Effector memory CD8-positive, alpha-beta T cell (primary cell): ENCODE results near the gene FBXL20.
"Not testable (repeated sequence)": the region's sequence is repeated elsewhere in the genome, so short reads cannot be mapped to it uniquely, and the experiment has no call there.

Source experiments
- ATAC-seq: fragments of 150-1000 bp; cut with Tn5 transposase; replicated peaks from 2 replicates; pipeline ENCODE4 v1.10.0; 2021; ENCODE audit warnings: mild to moderate bottlenecking, moderate library complexity
- DNase-seq, 3 experiments: peaks; one replicate each; pipeline ENCODE4 v3.0.0; 2021
- H3K27ac Mint-ChIP-seq, 2 donors: one replicate each; pipeline ENCODE4 v1.8.0; 2022; ENCODE audit warnings: mild to moderate bottlenecking in 2 of 2, mixed read lengths in 2 of 2, moderate library complexity in 2 of 2
- H3K27me3 Mint-ChIP-seq, 2 donors: one replicate each; pipeline ENCODE4 v1.8.0; 2022; ENCODE audit warnings: mixed read lengths in 2 of 2
- H3K36me3 Mint-ChIP-seq: one replicate; pipeline ENCODE4 v1.8.0; 2022; ENCODE audit warnings: mild to moderate bottlenecking, moderate library complexity, mixed read lengths; ENCODE audit not compliant: insufficient read depth
- H3K4me1 Mint-ChIP-seq, 2 donors: one replicate each; pipeline ENCODE4 v1.8.0; 2022; ENCODE audit warnings: low read depth in 2 of 2, mixed read lengths in 2 of 2
- H3K4me3 Mint-ChIP-seq, 2 donors: one replicate each; pipeline ENCODE4 v1.8.0; 2022; ENCODE audit warnings: mild to moderate bottlenecking in 2 of 2, mixed read lengths in 2 of 2, moderate library complexity in 2 of 2
- H3K9me3 Mint-ChIP-seq, 2 donors: one replicate each; pipeline ENCODE4 v1.8.0; 2022; ENCODE audit warnings: mixed read lengths in 2 of 2
- total RNA-seq, 9 experiments: gene quantifications; one replicate each; lab custom pipeline; 2026; lab: John Stamatoyannopoulos, UW

FBXL20 gene, protein sequence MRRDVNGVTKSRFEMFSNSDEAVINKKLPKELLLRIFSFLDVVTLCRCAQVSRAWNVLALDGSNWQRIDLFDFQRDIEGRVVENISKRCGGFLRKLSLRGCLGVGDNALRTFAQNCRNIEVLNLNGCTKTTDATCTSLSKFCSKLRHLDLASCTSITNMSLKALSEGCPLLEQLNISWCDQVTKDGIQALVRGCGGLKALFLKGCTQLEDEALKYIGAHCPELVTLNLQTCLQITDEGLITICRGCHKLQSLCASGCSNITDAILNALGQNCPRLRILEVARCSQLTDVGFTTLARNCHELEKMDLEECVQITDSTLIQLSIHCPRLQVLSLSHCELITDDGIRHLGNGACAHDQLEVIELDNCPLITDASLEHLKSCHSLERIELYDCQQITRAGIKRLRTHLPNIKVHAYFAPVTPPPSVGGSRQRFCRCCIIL
- 23.5 to 99.3 (median 43.0) reads per million in 9 experiments for total RNA-seq

DNA sequence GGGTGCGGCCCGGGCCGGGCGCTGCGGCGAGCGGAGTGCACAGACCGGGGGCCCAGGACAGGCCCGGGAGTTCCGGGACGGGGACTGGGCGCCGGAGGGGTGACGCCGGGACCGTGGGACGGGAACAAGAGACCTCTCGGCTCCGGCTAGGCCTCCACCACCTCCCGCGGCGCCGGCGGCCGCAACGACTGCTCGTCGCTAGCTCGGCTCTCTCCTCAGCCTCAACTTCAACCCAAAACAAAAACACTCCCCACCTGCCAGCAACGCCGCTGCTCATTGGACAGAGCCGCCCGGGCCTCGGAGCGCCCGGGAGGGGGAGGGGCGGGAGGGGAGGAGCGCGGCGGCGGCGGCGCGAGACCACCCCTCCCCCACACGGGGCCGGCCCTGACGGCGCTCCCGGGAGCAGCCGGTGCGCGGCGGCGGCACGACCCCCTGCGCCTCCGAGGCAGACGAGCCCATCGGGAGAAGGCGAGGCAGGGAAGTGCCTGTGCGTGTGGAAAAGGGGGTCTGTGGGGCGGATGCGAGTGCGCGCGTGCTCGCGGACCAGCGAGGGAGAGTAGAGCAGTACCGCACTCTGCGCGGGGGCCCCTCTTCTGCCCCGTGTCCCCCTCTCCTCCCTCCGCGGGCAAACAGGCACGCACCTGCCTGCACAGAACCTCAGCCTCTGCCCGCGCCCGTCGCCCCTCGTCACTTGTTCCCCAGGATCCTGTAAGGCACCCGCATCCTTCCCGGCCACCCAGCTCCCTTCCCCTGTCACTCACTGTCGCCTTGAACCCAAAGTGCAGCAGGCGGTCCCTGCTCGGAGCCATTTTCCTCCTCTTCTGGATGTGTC lies at the start of gene FBXL20:
Gene FBXL20, minus strand, starts transcription at position 215 of the 832 bp plus-strand sequence. CDS start 224 bp downstream, outside the sequence.
- peaks cover 14 to 16% of the 10 kb centered on the region in 2 donors for H3K4me1 Mint-ChIP-seq
- peaks cover 16% of the 10 kb centered on the region for H3K36me3 Mint-ChIP-seq
- peak within 1 kb of the TSS; percentile 94 to 95 for H3K27ac Mint-ChIP-seq
- no peaks in the 10 kb centered on the region for H3K27me3 Mint-ChIP-seq
- peak within 1 kb of the TSS; percentile 93 to 96 for H3K4me3 Mint-ChIP-seq
- DNase-seq (peak; percentile 89 to 91 (median 91)), ATAC-seq (peak; percentile 83)
- no peaks in the 10 kb centered on the region for H3K9me3 Mint-ChIP-seq

DNA sequence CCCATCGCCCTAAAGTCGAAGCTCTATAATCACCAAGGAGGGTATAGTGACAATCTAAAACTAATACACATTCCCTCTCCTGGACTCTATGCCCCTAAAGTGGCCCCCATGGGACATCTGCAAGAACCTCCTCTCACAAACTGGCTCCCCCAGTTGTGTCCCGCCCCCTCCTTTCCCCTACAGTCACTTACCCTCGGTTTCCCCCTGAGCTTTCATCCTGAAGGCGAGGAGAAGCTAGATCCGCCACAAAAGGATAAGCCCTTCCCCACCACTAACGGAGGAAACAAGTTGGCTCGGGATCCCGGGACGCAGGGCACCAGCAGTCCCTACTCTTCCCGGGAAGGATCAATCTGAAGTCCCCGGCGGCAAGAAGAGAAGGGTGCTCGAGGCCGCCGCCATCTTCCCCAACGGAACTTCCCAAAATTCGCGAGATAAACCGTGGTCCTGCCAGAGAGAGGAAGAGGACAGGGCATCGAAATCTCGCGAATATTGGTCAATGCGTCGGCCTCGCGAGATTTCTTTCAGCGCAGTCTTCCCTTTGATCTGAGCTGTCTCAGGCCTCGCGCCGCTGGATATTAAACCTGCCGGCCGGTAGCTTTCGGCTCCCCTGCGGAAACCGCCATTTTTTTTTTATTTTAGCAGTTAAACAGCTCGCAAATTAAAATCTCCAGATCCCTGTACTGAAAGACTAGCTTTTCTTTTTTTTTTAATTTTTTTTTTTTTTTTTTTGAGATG lies 49.6 kb upstream of the FBXL20 start, which contains the start of gene MED1:
Gene MED1, minus strand, starts transcription at position 417 of the 735 bp plus-strand sequence. Its CDS starts 201 bp downstream, at position 216.
- peak; percentile 88 to 90 (median 89) for DNase-seq
- Mint-ChIP-seq H3K4me1 (peaks cover 18 to 19% of the 10 kb centered on the region in 2 donors), H3K27me3 (no peaks in the 10 kb centered on the region), H3K27ac (peak within 1 kb of the TSS; percentile 98 to 99), H3K4me3 (peak within 1 kb of the TSS; percentile 97 to 98), H3K36me3 (peaks cover 40% of the 10 kb centered on the region), H3K9me3 (no peaks in the 10 kb centered on the region)
- peak; percentile 94 for ATAC-seq

DNA sequence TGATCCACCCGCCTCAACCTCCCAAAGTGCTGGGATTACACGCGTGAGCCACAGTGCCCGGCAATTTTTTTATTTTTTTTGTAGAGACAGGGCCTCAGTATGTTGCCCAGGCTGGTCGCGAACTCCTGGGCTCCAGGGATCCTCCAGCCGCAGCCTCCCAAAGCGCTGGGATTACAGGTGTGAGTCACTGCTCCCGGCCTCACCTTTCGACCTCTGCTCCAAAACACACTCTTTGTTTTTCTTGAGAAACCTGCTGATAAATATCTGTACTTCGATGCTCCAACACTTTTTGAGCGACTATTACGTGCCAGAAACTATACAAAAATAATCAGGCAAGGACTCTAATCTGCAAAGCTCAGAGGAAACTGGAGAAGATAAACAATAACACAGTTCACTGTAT lies 48.6 kb upstream of the FBXL20 start:
- peaks cover 18 to 19% of the 10 kb centered on the region in 2 donors for H3K4me1 Mint-ChIP-seq
- peak overlapping the region; percentile 97 to 98 for H3K4me3 Mint-ChIP-seq
- ATAC-seq, result no peak
- peak overlapping the region; percentile 98 to 99 for H3K27ac Mint-ChIP-seq
- H3K36me3 Mint-ChIP-seq, result peaks cover 48% of the 10 kb centered on the region
- no peaks in the 10 kb centered on the region for H3K27me3 Mint-ChIP-seq
- H3K9me3 Mint-ChIP-seq, result no peaks in the 10 kb centered on the region
- no peak for DNase-seq

DNA sequence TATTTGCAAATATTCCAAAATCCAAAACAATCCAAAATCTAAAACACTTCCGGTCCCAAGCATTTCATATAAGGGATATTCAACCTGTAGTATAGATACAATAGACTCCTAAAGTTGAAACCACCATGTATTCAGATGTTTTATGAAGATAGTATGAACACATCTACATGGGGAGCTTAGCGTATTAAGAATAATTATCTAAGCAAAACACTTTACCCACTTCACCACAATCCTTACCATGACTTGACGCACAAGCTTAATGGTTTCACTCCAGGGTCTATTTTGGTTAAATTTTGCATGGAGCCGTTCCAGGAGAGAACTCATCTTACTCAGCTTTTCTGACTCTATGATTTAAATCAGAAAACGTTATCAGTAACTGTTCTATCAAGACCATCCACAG lies 46.1 kb upstream of the FBXL20 start:
- no peaks in the 10 kb centered on the region for H3K9me3 Mint-ChIP-seq
- H3K4me1 Mint-ChIP-seq, result peaks cover 23 to 26% of the 10 kb centered on the region in 2 donors
- ATAC-seq (no peak), DNase-seq (no peak)
- H3K27ac Mint-ChIP-seq, result peak overlapping the region in 1 of 2 donors; percentile 30
- no peaks in the 10 kb centered on the region for H3K27me3 Mint-ChIP-seq
- no peak overlapping the region for H3K4me3 Mint-ChIP-seq
- peaks cover 73% of the 10 kb centered on the region for H3K36me3 Mint-ChIP-seq

DNA sequence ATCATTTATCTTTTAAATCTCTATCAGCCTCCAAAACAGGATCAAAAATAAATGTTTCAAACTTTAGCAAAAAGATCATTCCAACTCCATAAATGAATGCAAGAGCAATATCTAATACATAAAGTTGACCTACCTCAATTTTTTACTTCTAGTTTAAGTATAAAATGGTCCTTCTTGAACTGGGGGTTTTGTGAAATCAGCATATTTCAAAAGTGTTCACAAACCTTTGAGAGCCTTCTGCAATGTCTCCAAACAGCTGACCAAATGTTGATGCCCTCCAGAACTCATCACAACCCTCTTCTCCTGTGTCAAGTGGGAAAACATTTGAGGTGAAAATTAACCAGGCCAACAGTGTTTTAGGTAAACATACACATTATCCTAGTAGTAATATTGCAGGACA lies 41.9 kb upstream of the FBXL20 start:
- no peak for ATAC-seq
- Mint-ChIP-seq H3K9me3 (no peaks in the 10 kb centered on the region), H3K4me1 (peaks cover 12 to 23% of the 10 kb centered on the region in 2 donors)

DNA sequence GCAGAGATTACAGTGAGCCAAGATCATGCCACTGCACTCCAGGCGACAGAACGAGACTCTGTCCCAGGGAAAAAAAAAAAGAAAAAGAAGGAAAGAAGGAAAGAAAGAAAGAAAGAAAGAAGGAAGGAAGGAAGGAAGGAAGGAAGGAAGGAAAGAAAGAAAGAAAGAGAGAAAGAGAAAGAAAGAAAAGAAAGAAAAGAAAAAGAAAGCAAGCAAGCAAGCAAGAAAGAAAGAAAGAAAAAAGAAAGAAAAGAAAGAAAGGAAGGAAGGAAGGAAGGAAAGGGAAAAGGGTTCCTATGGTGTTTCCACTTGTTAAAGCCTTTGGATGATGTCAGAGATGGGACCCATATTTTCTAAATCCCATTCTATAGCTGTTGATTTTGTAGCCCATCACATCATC lies 38.4 kb upstream of the FBXL20 start:
- Mint-ChIP-seq H3K36me3 (peaks cover 93% of the 10 kb centered on the region), H3K4me1 (peaks cover 7 to 19% of the 10 kb centered on the region in 2 donors)
- H3K27ac Mint-ChIP-seq, DNase-seq, H3K27me3 Mint-ChIP-seq, ATAC-seq, H3K9me3 Mint-ChIP-seq, H3K4me3 Mint-ChIP-seq: not testable (repeated sequence)

More for the DNA sequence above, 41.9 kb upstream of the FBXL20 start:
- Mint-ChIP-seq H3K36me3 (peaks cover 92% of the 10 kb centered on the region), H3K4me3 (no peak overlapping the region), H3K27me3 (no peaks in the 10 kb centered on the region), H3K27ac (no peak overlapping the region)
- no peak for DNase-seq

DNA sequence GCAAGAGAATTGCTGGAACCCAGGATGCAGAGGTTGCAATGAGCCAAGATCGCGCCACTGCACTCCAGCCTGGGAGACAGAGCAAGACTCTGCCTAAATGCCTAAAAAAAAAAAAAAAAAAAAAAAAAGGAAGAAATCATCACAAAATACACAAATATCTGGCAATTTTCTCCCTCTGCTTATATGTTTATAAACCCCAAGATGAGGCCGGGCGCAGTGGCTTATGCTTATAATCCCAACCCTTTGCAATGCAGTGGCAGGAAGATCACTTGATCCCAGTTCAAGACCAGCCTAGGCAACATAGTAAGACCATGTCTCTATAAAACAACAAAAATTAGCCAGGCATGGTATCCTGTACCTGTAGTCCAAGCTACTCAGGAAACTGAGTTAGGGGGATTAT lies 28.2 kb upstream of the FBXL20 start:
- Mint-ChIP-seq H3K27ac (no peak overlapping the region), H3K36me3 (peaks cover 86% of the 10 kb centered on the region), H3K9me3 (no peaks in the 10 kb centered on the region), H3K4me3 (no peak overlapping the region), H3K4me1 (no peaks in the 10 kb centered on the region), H3K27me3 (no peaks in the 10 kb centered on the region)
- DNase-seq (no peak), ATAC-seq (no peak)

DNA sequence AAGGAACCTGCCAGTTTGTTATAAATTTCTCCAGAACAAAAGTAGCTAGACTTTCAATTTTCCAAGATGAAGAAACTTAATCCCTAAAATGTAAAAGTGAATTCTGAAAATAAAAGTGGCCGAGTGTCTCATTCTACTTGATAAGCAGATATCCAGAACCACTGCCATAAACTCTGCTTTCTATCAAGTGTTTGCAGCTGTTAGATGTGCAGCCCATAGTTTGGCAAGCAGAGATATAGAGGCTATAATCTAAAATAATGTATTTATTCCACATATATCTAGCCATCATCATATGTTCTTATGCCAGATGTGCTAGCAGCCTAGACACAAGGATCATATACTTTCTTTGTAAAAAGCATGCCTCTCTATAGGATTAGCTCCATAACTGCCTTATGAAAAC lies 14.7 kb upstream of the FBXL20 start:
- Mint-ChIP-seq H3K4me1 (no peaks in the 10 kb centered on the region), H3K27me3 (no peaks in the 10 kb centered on the region), H3K4me3 (no peak overlapping the region), H3K36me3 (peaks cover 100% of the 10 kb centered on the region), H3K27ac (no peak overlapping the region), H3K9me3 (no peaks in the 10 kb centered on the region)
- DNase-seq (no peak), ATAC-seq (no peak)

DNA sequence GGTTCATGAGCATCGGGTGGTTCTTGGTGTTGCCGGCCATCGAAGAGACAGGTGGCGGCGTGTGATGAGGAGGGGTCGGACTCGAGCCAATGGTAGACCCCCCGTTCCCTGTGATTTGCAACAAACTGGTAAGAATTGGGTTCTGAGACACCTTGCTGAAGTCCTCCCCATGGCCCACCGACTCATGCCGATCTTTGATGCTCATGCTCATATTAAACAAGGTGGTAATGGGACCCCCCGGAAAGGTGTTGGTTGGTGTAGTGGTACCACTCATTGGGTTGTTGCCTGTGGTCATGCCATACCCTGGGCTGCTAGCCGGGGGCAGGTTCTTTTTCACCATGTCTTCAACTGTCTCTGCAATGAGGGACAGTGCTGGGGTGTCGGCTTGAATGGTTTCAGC lies 8.9 kb upstream of the FBXL20 start:
- no peak overlapping the region for H3K4me3 Mint-ChIP-seq
- H3K4me1 Mint-ChIP-seq, result no peaks in the 10 kb centered on the region
- no peak overlapping the region for H3K27ac Mint-ChIP-seq
- ATAC-seq (no peak), DNase-seq (no peak)
- peaks cover 71% of the 10 kb centered on the region for H3K36me3 Mint-ChIP-seq
- no peaks in the 10 kb centered on the region for H3K9me3 Mint-ChIP-seq
- no peaks in the 10 kb centered on the region for H3K27me3 Mint-ChIP-seq

DNA sequence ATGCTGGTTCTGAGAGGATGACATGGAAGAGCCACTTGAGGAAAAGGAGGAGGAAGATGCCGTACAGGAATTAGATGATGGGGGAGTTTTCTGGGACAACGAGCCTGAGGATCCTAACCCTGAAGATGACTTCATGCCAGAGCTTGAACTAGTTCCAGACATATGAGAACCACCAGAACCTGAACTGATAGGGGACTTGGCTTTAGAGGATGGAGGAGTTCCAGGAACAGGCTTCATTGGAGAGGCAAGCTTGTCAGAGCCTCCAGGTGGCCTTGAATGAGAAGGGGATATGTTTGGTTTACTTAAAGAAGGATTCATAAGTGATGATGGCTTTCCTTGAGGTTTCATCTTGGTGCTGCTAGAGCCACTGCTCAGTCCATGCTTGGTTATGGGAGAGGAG lies 6.9 kb upstream of the FBXL20 start:
- Mint-ChIP-seq H3K4me1 (no peaks in the 10 kb centered on the region), H3K36me3 (peaks cover 56% of the 10 kb centered on the region), H3K9me3 (no peaks in the 10 kb centered on the region), H3K27me3 (no peaks in the 10 kb centered on the region), H3K4me3 (no peak overlapping the region), H3K27ac (peak overlapping the region; percentile 66 to 70)
- no peak for ATAC-seq
- no peak for DNase-seq

DNA sequence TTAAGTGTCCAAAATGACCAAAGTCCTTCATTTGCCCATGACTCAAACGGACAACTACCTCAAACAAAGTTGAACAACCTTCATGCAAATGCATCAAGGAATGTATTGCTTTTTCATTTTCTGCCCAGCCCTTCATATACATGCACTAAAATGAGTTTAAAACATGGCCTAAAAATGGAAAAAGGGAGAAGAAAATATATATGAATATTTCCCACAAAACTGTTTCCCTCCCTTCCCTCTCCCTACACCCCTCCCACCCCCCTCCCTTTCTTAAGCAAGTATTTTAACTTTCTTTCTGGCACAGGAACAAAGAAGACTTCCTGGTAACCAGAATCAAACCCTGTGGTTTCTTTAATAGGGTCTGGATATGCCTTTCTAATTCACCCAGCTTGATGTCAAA lies 5.5 kb upstream of the FBXL20 start:
- Mint-ChIP-seq H3K27me3 (no peaks in the 10 kb centered on the region), H3K4me1 (peaks cover 0 to 2% of the 10 kb centered on the region in 2 donors), H3K36me3 (peaks cover 42% of the 10 kb centered on the region), H3K27ac (no peak overlapping the region), H3K4me3 (no peak overlapping the region), H3K9me3 (no peaks in the 10 kb centered on the region)
- DNase-seq (no peak), ATAC-seq (no peak)

DNA sequence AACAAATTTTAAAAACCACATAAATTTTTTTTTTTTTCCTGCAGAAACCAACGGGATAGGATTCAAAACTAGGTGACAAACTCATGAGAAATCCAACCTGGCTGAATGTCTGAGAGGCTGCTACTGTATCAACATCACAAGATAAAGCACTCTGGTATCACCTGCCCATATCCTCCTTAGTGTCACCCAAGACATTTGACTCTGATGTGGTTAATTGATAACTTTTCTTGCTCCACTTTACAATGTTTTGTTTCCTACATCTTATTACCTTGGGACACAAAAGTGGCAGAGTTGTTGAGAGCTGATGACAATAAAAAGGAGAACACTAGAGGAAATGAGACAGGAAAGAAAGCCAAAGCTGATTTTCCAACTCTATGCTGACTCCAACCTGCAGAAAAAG lies 4.0 kb upstream of the FBXL20 start:
- Mint-ChIP-seq H3K4me1 (peaks cover 4 to 6% of the 10 kb centered on the region in 2 donors), H3K27ac (no peak overlapping the region), H3K4me3 (no peak overlapping the region)

More for the DNA sequence above, 4.0 kb upstream of the FBXL20 start:
- H3K9me3 Mint-ChIP-seq, result no peaks in the 10 kb centered on the region
- no peak for ATAC-seq
- H3K27me3 Mint-ChIP-seq, result no peaks in the 10 kb centered on the region
- no peak for DNase-seq
- H3K36me3 Mint-ChIP-seq, result peaks cover 39% of the 10 kb centered on the region
